Neural cell (in vitro differentiated cells): ENCODE measurements around the gene LPP.

Experiments used
- EP300 ChIP-seq: fragments of 450-650 bp; conservative IDR thresholded peaks from 2 replicates; pipeline ENCODE4 v1.6.1; 2014; ENCODE audit warnings: antibody characterized with exemption, mild to moderate bottlenecking, moderate library complexity; ENCODE audit not compliant: poor library complexity, severe bottlenecking
- EZH2 ChIP-seq: fragments of 200-600, 300-800 bp; shearing (Covaris generic), sonication (generic); IDR thresholded peaks from 2 replicates; pipeline ENCODE4 v1.6.1; 2014; ENCODE audit warnings: antibody characterized with exemption, low read length, borderline replicate concordance, mild to moderate bottlenecking; ENCODE audit not compliant: insufficient read depth, poor library complexity, severe bottlenecking
- POLR2AphosphoS5 ChIP-seq: IDR thresholded peaks from 2 replicates; pipeline ENCODE4 v1.6.1; 2012
- RAD21 ChIP-seq: fragments of 450-650 bp; conservative IDR thresholded peaks from 2 replicates; pipeline ENCODE4 v1.6.1; 2014; ENCODE audit warnings: antibody characterized with exemption, mild to moderate bottlenecking, moderate library complexity
- REST ChIP-seq: IDR thresholded peaks from 2 replicates; pipeline ENCODE4 v1.6.1; 2012; ENCODE audit warnings: borderline replicate concordance
- SMC3 ChIP-seq: fragments of 450-650 bp; conservative IDR thresholded peaks from 2 replicates; pipeline ENCODE4 v1.6.1; 2014; ENCODE audit warnings: antibody characterized with exemption, mild to moderate bottlenecking, moderate library complexity; ENCODE audit not compliant: poor library complexity
- TAF1 ChIP-seq: IDR thresholded peaks from 2 replicates; pipeline ENCODE4 v1.6.1; 2012; ENCODE audit warnings: low read depth
- TF ChIP-seq, protein P1 (sequence below): fragments of 450-650 bp; IDR thresholded peaks from 2 replicates; pipeline ENCODE4 v1.5.1; 2014; ENCODE audit warnings: antibody characterized with exemption, mild to moderate bottlenecking, moderate library complexity; ENCODE audit not compliant: poor library complexity, severe bottlenecking

DNA sequence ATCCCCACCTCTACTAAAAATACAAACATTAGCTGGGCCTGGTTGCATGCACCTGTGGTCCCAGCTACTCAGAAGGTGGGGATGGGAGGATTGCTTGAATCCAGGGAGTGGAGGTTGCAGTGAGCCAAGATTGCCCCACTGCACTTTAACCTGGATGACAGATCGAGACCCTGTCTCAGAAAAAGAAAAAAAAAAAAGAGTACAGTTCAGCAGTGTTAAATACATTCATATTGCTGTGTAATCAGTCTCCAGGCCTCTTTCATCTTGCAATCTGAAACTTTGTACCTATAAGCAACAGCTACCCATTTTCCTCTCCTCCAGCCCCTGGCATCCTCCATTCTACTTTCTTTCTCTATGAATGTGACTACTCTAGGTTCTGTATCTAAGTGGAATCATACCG is 61.2 kb downstream of the LPP start:
- TF ChIP-seq EZH2 (no peak), POLR2AphosphoS5 (no peak), SMC3 (no peak), RAD21 (no peak), TAF1 (no peak), REST (no peak), EP300 (no peak)
- TF ChIP-seq, protein P1, sequence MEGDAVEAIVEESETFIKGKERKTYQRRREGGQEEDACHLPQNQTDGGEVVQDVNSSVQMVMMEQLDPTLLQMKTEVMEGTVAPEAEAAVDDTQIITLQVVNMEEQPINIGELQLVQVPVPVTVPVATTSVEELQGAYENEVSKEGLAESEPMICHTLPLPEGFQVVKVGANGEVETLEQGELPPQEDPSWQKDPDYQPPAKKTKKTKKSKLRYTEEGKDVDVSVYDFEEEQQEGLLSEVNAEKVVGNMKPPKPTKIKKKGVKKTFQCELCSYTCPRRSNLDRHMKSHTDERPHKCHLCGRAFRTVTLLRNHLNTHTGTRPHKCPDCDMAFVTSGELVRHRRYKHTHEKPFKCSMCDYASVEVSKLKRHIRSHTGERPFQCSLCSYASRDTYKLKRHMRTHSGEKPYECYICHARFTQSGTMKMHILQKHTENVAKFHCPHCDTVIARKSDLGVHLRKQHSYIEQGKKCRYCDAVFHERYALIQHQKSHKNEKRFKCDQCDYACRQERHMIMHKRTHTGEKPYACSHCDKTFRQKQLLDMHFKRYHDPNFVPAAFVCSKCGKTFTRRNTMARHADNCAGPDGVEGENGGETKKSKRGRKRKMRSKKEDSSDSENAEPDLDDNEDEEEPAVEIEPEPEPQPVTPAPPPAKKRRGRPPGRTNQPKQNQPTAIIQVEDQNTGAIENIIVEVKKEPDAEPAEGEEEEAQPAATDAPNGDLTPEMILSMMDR, result no peak
